Kidney (tissue), 14 donors: ENCODE data around the gene HCFC2. TPM values are rescaled to one million over a fixed set of nuclear protein-coding genes. Genes with fewer than 3 reads are reported as not detected.

Source experiments
- DNase-seq, 5 donors: peaks; one replicate each; pipeline ENCODE4 v3.0.0-alpha.2; 2013 to 2020
- FAIRE-seq: peaks from 2 replicates; lab custom pipeline; 2012; peaks lifted over from hg19 to GRCh38; lab: Jason Lieb, UNC
- H3K27ac ChIP-seq, 2 donors: one replicate each; pipeline ENCODE4 v1.7.0; 2013; ENCODE audit warnings: low read depth in 2 of 2, low read length in 2 of 2, inconsistent platforms in 1 of 2
- H3K27me3 ChIP-seq: one replicate; pipeline ENCODE4 v1.7.1; 2013; ENCODE audit warnings: low read length, inconsistent platforms; ENCODE audit not compliant: control insufficient read depth, insufficient read depth
- H3K36me3 ChIP-seq, 3 donors: one replicate each; pipeline versions ENCODE4 v1.7.0 to v1.7.1; 2013; ENCODE audit warnings: low read length in 3 of 3, control low read depth in 1 of 3, inconsistent platforms in 1 of 3; ENCODE audit not compliant: insufficient read depth in 3 of 3, control insufficient read depth in 2 of 3
- H3K4me1 ChIP-seq, 3 donors: one replicate each; pipeline versions ENCODE4 v1.7.0 to v1.7.1; 2013; ENCODE audit warnings: low read length in 3 of 3, inconsistent platforms in 1 of 3, low read depth in 1 of 3; ENCODE audit not compliant: control insufficient read depth in 2 of 3, insufficient read depth in 2 of 3
- H3K4me3 ChIP-seq, 3 donors: one replicate each; pipeline versions ENCODE4 v1.7.0 to v1.8.1; 2013; ENCODE audit warnings: low read length in 3 of 3, control low read depth in 1 of 3, inconsistent platforms in 1 of 3
- H3K9ac ChIP-seq, 3 donors: one replicate each; pipeline versions ENCODE4 v1.7.0 to v1.7.1; 2013; ENCODE audit warnings: low read length in 3 of 3, control low read depth in 1 of 3, inconsistent platforms in 1 of 3
- H3K9me3 ChIP-seq, 3 donors: one replicate each; pipeline versions ENCODE4 v1.7.0 to v1.7.1; 2013; ENCODE audit warnings: low read length in 3 of 3, control low read depth in 1 of 3, inconsistent platforms in 1 of 3; ENCODE audit not compliant: control insufficient read depth in 2 of 3, insufficient read depth in 1 of 3
- intact Hi-C: fragments of 100-400 bp; cut with DNase I; formaldehyde crosslinking; loops from one replicate; pipeline ENCODE4 v1.11.1; 2022
- polyA plus RNA-seq: library from polyadenylated mRNA; stranded (reverse); fragments of 350-450 nt; fragmentation: Illumina TruSeq; extraction: RNeasy Lipid Tissue Mini Kit (QIAGEN cat#74804); gene quantifications from one replicate; pipeline ENCODE4 v1.2.3, GENCODE V29; 2014; ENCODE audit warnings: low read depth, low replicate concordance; ENCODE audit not compliant: insufficient read depth
- total RNA-seq: library from RNA; stranded (reverse); fragmentation: NEBNext Ultra II Directional; extraction: Animal tissue kit (Norgen Biotek cat#: 25700); gene quantifications from one replicate; pipeline ENCODE4 v1.2.1, GENCODE V29; 2021
- TF ChIP-seq, protein P1 (sequence below): IDR thresholded peaks from 3 replicates; pipeline ENCODE4 v1.5.1; 2012; ENCODE audit warnings: mild to moderate bottlenecking, moderate library complexity, borderline replicate concordance; ENCODE audit not compliant: insufficient read depth; ENCODE audit errors: extremely low read depth
- donor health status: control.
- donor health status: control.
- donor health status: control.
- donor health status: control.
- donor health status: control.
- donor health status: DM: yes; HTN: yes; CAD: no.
- donor health status: Normal renal cell carcinoma (clear cell type).

HCFC2 gene
- total and polyA plus RNA-seq, 2 donors from 2014 or later: 6.0 to 18.1 TPM

- intact Hi-C loops: no loop called here
- Histone ChIP-seq H3K27me3 (no peaks in the 10 kb centered on the region), H3K4me1 (no peaks in the 10 kb centered on the region), H3K9me3 (no peaks in the 10 kb centered on the region), H3K9ac (no peak overlapping the region), H3K36me3 (peaks cover 8 to 22% (median 16%) of the 10 kb centered on the region in 3 donors), H3K27ac (no peak overlapping the region), H3K4me3 (no peak overlapping the region)
- DNase-seq (no peak), FAIRE-seq (no peak)
- TF ChIP-seq, protein P1, sequence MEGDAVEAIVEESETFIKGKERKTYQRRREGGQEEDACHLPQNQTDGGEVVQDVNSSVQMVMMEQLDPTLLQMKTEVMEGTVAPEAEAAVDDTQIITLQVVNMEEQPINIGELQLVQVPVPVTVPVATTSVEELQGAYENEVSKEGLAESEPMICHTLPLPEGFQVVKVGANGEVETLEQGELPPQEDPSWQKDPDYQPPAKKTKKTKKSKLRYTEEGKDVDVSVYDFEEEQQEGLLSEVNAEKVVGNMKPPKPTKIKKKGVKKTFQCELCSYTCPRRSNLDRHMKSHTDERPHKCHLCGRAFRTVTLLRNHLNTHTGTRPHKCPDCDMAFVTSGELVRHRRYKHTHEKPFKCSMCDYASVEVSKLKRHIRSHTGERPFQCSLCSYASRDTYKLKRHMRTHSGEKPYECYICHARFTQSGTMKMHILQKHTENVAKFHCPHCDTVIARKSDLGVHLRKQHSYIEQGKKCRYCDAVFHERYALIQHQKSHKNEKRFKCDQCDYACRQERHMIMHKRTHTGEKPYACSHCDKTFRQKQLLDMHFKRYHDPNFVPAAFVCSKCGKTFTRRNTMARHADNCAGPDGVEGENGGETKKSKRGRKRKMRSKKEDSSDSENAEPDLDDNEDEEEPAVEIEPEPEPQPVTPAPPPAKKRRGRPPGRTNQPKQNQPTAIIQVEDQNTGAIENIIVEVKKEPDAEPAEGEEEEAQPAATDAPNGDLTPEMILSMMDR: no peak
Measured at GRCh38 chr12:104090685-104091084, 26.4 kb downstream of the HCFC2 start.

DNA sequence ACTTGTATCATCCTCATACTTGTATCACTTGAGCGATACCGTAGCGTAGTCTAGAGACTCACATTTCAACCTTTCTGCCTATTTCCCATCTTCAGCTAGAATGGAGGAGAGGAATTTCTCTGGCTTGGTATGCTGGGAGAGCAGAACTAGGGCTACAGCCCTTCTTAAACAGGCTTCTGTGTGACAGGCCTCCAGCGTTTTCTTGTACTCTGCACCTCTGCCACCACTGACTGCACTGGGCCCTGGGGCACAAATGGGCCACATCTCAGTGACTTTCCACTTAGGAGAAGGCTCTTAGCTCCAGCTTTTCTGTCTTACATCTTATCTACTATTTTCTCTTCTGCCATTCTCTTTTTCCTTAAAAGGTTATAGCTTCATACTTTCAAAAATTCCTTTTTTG is 26.8 kb downstream of the HCFC2 start:
- Histone ChIP-seq H3K4me3 (no peak overlapping the region), H3K9ac (no peak overlapping the region), H3K27ac (no peak overlapping the region), H3K27me3 (no peaks in the 10 kb centered on the region), H3K9me3 (no peaks in the 10 kb centered on the region), H3K4me1 (no peaks in the 10 kb centered on the region), H3K36me3 (peaks cover 8 to 22% (median 16%) of the 10 kb centered on the region in 3 donors)
- FAIRE-seq (no peak), DNase-seq (no peak)
- intact Hi-C loops: no loop called here
- TF ChIP-seq, protein P1: no peak

- H3K9me3 ChIP-seq: no peaks in the 10 kb centered on the region
- no peak for FAIRE-seq
- no peak overlapping the region for H3K4me3 ChIP-seq
Measured at GRCh38 chr12:104094284-104094683, 30.0 kb downstream of the HCFC2 start.

More at GRCh38 chr12:104094284-104094683, 30.0 kb downstream of the HCFC2 start:
- intact Hi-C loops: no loop called here
- H3K27me3 ChIP-seq: no peaks in the 10 kb centered on the region
- H3K4me1 ChIP-seq: no peaks in the 10 kb centered on the region
- TF ChIP-seq, protein P1: no peak
- no peak overlapping the region for H3K9ac ChIP-seq
- no peak overlapping the region for H3K27ac ChIP-seq
- no peak for DNase-seq
- H3K36me3 ChIP-seq: peaks cover 9 to 28% (median 13%) of the 10 kb centered on the region in 3 donors
